KOPT-K1 (cell line): ENCODE measurements around the gene FGFRL1.

Experiments
- H3K27ac ChIP-seq: fragments of 200-600 bp; sonication (generic); 2 replicates; pipeline ENCODE4 v1.5.1; 2016; ENCODE audit warnings: antibody characterized with exemption, mild to moderate bottlenecking, low read depth, low read length; ENCODE audit not compliant: poor library complexity, severe bottlenecking
- H3K36me3 ChIP-seq: fragments of 200-600 bp; sonication (generic); 2 replicates; pipeline ENCODE4 v1.5.1; 2017; ENCODE audit warnings: antibody characterized with exemption, mild to moderate bottlenecking, low read length, moderate library complexity; ENCODE audit not compliant: insufficient read depth
- H3K9me3 ChIP-seq: fragments of 200-600 bp; sonication (generic); 2 replicates; pipeline ENCODE4 v1.5.1; 2017; ENCODE audit warnings: antibody characterized with exemption, low read length, mild to moderate bottlenecking; ENCODE audit not compliant: insufficient read depth, poor library complexity, severe bottlenecking

Gene FGFRL1

GRCh38 chr4:1018147-1019020, 7.0 kb downstream of the FGFRL1 start:
- no peaks in the 10 kb centered on the region for H3K36me3 ChIP-seq
- no peak overlapping the region for H3K27ac ChIP-seq

DNA sequence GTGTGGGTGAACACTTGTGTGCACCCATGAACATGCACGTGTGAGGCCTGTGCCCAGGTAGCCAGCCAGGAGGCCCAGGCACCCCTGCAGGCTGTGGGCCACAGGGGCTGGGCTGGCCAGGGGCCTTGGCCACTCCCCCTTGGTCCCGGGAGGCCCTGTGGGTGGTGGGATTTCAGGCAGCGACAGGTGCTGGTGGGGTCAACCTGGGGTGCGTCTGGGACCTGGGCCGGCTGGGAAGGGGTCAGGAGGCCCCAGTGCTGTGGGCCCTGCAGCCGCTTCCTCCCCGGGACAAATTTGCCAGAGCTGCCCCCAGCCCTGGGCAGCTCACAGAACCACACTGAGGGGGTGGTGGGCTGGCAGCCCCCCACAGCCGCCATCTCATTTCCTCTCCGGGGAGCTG, 7.9 kb downstream of the FGFRL1 start:
- H3K27ac ChIP-seq = no peak overlapping the region
- H3K36me3 ChIP-seq = no peaks in the 10 kb centered on the region
- H3K9me3 ChIP-seq = no peaks in the 10 kb centered on the region

More at GRCh38 chr4:1018147-1019020, 7.0 kb downstream of the FGFRL1 start:
- H3K9me3 ChIP-seq = no peaks in the 10 kb centered on the region

DNA sequence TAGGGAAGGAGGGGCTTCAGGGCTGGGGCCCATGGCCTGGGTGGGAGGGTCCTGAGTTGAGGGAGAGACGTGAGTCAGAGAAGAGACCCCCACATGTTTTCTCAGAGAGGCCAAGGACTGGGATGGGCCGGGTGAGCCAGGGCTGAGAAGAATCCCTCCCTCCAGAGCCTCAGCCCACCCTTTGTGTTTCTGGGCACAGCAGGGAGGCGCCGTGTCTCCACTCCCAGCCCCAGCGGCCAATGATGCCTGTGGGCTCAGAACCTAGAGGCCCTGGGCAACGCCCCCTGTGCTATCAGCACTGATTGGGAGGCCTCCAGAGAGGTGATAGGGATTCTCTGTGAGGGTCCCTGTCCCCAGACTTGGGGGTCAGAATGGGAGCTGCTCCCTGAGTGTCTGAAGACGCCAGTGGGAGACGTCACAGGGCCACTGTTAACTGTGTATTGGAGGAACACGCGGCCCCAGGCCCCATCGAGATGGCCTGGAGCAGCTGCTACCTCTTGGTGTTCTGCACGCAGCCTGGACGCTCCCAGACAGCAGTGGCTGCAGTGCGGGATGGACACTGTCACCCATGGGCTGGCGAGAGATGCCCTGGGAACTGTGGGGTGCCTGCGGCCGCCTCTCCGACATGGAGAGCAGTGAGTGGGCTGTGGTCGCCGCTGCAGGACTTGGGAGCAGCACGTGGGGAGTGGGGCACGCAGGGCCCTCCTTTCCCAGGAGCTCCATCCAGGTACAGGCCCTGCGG, 8.5 kb downstream of the FGFRL1 start:
- Histone ChIP-seq H3K27ac (no peak overlapping the region), H3K36me3 (no peaks in the 10 kb centered on the region), H3K9me3 (no peaks in the 10 kb centered on the region)

- Histone ChIP-seq H3K36me3 (no peaks in the 10 kb centered on the region), H3K27ac (no peak overlapping the region), H3K9me3 (no peaks in the 10 kb centered on the region)
Observed at GRCh38 chr4:1021386-1022050, 10.1 kb downstream of the FGFRL1 start.

- Histone ChIP-seq H3K27ac (no peak overlapping the region), H3K9me3 (no peaks in the 10 kb centered on the region), H3K36me3 (no peaks in the 10 kb centered on the region)
Observed at GRCh38 chr4:1022051-1022738, 10.8 kb downstream of the FGFRL1 start.

DNA sequence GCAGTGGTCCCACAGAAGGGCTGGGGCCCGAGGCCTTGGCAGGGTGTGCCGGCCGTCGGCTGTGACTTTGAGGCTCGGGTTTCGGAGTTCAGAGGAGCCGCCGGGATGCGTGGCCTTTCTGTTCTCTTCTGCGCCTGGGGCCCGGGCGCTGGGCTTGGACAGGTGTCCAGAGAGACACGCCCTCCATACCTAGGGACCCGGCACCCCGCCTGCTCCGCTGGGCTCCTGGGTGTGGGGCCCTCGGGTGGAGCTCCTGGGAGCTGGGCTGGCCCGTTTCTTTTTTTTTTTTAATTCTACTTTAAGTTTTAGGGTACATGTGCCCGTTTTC, 11.3 kb downstream of the FGFRL1 start:
- no peak overlapping the region for H3K27ac ChIP-seq
- no peaks in the 10 kb centered on the region for H3K36me3 ChIP-seq
- H3K9me3 ChIP-seq = no peaks in the 10 kb centered on the region

GRCh38 chr4:1023075-1023640, 11.7 kb downstream of the FGFRL1 start:
- H3K9me3 ChIP-seq = no peaks in the 10 kb centered on the region
- H3K27ac ChIP-seq = no peak overlapping the region
- no peaks in the 10 kb centered on the region for H3K36me3 ChIP-seq

DNA sequence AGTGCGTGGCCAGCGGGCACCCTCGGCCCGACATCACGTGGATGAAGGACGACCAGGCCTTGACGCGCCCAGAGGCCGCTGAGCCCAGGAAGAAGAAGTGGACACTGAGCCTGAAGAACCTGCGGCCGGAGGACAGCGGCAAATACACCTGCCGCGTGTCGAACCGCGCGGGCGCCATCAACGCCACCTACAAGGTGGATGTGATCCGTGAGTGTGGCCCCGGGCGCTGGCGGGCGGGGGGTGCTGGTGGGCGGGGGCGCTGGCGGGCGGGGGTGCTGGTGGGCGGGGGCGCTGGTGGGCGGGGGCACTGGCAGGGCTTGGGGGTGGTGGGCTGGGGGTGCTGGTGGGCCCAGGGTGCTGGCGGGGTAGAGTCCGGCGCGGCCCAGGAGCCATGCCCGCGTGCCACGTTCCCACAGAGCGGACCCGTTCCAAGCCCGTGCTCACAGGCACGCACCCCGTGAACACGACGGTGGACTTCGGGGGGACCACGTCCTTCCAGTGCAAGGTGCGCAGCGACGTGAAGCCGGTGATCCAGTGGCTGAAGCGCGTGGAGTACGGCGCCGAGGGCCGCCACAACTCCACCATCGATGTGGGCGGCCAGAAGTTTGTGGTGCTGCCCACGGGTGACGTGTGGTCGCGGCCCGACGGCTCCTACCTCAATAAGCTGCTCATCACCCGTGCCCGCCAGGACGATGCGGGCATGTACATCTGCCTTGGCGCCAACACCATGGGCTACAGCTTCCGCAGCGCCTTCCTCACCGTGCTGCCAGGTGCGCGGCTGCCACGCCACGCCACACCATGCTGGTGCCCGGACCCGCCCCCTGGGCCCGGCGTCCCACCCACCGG, 12.7 kb downstream of the FGFRL1 start:
- H3K36me3 ChIP-seq = no peaks in the 10 kb centered on the region
- H3K27ac ChIP-seq = no peak overlapping the region
- no peaks in the 10 kb centered on the region for H3K9me3 ChIP-seq

- no peaks in the 10 kb centered on the region for H3K36me3 ChIP-seq
- H3K9me3 ChIP-seq = no peaks in the 10 kb centered on the region
Observed at GRCh38 chr4:1024882-1025545, 13.6 kb downstream of the FGFRL1 start.

DNA sequence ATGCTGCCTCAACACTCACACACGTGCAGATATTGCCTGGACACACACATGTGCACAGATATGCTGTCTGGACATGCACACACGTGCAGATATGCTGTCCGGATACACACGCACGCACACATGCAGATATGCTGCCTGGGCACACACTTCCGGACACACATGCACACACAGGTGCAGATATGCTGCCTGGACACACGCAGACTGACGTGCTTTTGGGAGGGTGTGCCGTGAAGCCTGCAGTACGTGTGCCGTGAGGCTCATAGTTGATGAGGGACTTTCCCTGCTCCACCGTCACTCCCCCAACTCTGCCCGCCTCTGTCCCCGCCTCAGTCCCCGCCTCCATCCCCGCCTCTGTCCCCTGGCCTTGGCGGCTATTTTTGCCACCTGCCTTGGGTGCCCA, 14.7 kb downstream of the FGFRL1 start:
- Histone ChIP-seq H3K36me3 (no peaks in the 10 kb centered on the region), H3K9me3 (no peaks in the 10 kb centered on the region), H3K27ac (no peak overlapping the region)

More at GRCh38 chr4:1024882-1025545, 13.6 kb downstream of the FGFRL1 start:
- no peak overlapping the region for H3K27ac ChIP-seq

- Histone ChIP-seq H3K27ac (no peak overlapping the region), H3K9me3 (no peaks in the 10 kb centered on the region), H3K36me3 (no peaks in the 10 kb centered on the region)
Observed at GRCh38 chr4:1027219-1027914, 15.9 kb downstream of the FGFRL1 start.

- Histone ChIP-seq H3K36me3 (no peaks in the 10 kb centered on the region), H3K9me3 (no peaks in the 10 kb centered on the region), H3K27ac (no peak overlapping the region)
Observed at GRCh38 chr4:1027915-1028238, 16.5 kb downstream of the FGFRL1 start.

DNA sequence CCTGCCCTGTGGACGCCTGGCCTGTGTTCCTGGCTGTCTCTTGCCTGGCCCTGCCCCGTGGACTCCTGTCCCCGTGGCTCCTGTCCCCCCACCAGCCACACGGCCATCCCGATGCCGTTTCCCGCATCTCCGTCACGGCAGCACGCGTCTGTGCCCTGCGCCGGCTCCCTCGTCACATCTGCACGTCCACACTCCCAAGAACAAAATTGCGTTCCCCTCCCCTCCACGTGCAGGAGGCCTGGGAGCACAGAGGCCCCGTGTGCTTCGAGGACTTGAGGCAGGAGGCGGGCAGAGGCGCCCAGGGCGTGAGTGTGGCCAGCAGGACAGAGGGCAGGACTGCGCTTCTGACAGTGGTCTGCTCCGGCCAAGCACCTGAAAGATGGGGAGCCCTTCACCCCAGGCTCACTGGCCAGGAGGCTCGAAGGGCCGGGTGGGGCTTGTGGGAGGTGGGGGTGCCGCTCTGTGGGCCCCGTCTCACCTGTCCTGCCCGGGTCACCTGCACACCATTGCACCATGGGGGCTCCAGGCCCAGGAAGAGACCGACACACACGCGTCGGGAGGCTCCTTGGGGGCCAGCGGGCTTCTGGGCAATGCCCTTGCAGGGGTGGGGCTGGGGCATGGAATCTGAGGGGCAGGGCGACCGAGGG, 17.3 kb downstream of the FGFRL1 start:
- Histone ChIP-seq H3K36me3 (no peaks in the 10 kb centered on the region), H3K9me3 (no peaks in the 10 kb centered on the region), H3K27ac (no peak overlapping the region)
